Femur (tissue), 1 donor: ENCODE results near the gene PMEL.
"Not testable (repeated sequence)": the region's sequence is repeated elsewhere in the genome, so short reads cannot be mapped to it uniquely, and the experiment has no call there.

ENCODE experiments used
- DNase-seq: peaks from one replicate; pipeline ENCODE4 v3.0.0-alpha.2; 2017

Gene PMEL

GRCh38 chr12:55938826-55939501 is 26.9 kb downstream of the PMEL start:
- no peak for DNase-seq

DNA sequence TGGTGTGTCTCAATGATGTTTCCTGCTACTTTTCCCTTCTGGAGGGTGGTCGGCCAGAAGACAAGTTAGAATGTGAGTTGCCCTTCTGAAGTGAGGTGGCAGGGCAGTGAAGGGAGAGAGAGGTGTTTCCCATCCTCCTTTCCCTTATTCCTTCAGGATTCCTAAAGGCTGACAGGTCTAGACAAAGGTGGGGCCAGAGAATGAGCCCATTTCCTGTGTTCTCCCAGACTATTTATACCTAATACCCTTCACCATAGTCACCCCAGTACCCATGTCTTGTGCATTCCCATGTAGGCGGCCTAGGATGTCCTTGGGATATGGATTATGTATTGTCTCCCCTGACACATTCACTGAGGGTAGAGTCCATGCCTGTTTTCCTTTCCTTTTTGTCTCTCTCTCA is 27.9 kb downstream of the PMEL start:
- no peak for DNase-seq

- peak; percentile 39 for DNase-seq
Observed at GRCh38 chr12:55935738-55936151, 30.1 kb downstream of the PMEL start.

DNA sequence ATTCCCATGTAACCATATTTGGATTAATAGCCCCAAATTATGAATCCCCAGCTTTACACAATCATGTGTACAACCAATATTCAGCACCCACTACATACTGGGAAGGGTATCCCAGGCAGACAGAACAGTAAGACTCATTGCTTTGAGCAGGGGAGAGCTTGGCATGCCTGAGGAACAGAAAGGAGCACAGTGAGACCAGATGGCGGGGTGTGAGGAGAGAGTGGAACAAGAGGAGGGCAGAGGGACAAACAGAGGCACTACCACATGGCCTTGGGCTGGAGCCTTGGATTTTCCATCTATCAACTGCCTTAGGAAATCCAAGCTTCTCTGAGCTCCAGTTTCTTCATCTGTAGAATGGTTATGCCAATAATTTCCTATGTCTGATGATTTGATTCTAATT is 31.1 kb downstream of the PMEL start:
- DNase-seq, result no peak

DNA sequence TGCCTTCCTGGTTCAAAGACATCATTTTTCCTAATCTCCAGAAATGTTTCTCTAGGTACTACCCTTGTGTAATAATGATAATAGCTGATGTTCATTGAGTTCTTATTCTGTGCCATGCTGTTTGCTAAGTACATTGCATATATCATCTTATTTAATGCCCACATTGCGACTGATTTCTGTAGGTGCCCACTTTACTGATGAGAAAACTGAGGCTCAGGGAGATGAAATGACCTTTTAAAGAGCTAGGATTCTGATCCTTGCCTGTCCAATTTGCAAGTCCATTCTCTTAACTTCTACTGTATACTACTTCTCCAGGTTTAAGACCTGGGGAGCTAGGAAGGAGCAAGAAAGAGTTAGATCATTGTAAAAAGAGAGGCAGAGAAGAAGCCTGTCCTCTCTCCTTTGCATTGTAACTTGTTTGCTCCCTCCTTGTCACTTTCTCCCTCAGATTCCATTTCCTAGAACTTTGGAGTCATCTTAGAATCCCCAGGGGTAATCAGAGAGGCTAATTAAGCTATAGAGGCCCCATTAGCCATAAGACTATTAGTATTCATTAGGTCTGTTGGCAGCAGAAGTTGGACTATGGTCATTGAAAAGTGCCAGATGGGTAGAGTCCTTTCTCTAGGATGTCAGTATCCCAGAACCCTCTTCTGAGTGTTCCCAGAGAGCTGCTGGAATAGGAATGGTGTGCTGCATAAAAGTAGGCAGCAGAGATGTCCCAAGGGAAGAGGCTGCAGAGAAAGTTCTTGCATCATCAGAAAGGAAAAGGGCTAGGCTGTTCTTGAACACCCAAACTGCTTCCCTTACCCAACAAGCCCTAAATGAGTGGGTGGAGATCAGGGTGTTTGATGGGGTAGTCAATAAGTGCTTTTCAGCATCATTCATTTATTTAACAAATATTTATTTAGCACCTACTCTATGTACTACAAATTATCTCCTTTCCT is 31.8 kb downstream of the PMEL start:
- DNase-seq, result no peak

- peak; percentile 26 for DNase-seq
Observed at GRCh38 chr12:55933169-55933798, 32.6 kb downstream of the PMEL start.

DNA sequence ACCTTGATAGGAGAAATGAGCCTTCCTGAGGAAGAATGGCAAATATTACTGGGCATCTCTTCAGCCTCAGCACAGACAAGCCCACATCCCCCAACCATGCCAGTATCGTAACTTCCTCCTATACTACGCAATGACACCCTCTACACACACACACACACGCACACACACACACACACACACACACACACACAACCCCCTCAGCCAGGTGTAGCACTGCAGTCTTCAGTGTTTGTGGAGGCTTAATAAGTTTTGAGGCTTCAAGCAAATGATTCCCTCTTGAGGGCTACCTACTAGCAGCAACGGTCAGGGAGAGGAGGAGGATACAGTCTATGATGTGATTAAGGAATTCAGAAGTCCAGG is 33.3 kb downstream of the PMEL start:
- DNase-seq, result peak; percentile 48

GRCh38 chr12:55931780-55932550 is 33.9 kb downstream of the PMEL start:
- DNase-seq, result peak; percentile 82

- peak; percentile 51 for DNase-seq
Observed at GRCh38 chr12:55931317-55931779, 34.5 kb downstream of the PMEL start.

- peak; percentile 49 for DNase-seq
Observed at GRCh38 chr12:55930771-55931316, 35.0 kb downstream of the PMEL start, which contains the start of gene DGKA. Gene DGKA, plus strand, starts transcription at chr12:55931162. Its CDS starts 5,342 bp downstream, at chr12:55936504.

DNA sequence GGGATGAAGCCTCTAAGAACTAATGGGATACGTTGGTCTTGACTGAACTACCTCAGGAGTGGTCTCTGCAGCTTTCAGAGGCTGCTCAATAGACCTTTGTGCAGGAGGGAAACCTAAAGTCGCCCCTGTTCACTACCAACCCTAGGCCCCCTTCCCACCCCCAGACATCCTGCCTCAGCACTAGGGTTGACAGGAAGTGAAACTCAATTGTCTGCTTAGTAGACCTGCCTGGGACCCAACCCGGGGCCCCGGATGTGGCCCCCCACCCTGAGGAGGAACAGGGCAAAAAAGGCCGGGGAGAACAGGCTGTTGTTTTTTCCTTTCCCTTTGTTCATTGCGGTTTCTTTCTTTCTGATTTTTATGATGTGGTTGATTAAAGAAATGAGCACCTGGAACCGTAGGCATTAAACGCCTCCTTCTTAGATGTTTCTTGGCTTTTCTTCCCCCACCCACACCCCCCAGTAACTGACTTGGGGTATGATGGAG is 36.5 kb downstream of the PMEL start:
- peak; percentile 59 for DNase-seq

- DNase-seq, result peak; percentile 81
Observed at GRCh38 chr12:55927588-55928502, 38.0 kb downstream of the PMEL start, which contains the start of gene PYM1. Gene PYM1, minus strand, starts transcription at chr12:55927894. Its CDS starts 133 bp downstream, at chr12:55927761.

DNA sequence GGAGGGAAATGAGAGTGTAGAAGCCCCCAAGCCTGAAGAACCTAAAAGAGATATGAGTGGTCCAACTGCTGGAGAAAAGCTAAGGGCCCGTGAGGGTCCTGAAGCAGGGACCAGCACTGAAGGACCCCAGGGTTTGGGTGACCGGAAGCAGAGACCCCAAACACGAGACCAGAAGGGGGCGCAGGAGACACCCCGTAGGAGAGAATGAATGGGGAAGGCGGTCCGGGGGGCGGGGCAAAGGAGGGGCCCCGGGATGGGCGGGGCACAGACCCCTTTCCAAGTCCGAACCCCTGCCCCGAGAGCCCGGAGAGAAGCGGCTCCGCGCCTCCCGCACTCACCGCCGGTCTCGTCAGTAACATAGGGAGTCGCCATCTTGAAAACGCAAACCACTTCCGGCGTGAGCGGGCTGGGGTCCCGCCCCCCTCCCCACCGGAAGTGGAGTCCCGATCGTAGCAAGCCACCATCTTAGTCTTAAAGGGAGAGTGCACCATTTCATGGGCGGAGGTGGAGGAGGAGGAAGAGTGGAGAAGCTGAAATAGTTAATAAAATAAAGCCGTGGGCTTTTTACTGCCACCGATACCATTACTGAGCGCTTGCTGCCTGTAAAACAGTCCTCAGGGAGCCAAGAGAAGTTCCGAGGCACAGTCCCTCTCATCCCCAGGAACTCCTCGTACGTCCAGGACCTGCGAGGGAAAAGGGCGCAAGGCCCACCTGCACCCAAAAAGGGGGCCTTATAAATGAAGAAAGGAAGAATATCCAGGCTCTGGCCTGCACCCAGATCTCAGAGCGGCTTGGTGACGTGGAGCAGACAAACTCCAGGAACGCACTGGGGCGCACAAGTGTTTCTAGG is 38.9 kb downstream of the PMEL start:
- peak; percentile 95 for DNase-seq

DNA sequence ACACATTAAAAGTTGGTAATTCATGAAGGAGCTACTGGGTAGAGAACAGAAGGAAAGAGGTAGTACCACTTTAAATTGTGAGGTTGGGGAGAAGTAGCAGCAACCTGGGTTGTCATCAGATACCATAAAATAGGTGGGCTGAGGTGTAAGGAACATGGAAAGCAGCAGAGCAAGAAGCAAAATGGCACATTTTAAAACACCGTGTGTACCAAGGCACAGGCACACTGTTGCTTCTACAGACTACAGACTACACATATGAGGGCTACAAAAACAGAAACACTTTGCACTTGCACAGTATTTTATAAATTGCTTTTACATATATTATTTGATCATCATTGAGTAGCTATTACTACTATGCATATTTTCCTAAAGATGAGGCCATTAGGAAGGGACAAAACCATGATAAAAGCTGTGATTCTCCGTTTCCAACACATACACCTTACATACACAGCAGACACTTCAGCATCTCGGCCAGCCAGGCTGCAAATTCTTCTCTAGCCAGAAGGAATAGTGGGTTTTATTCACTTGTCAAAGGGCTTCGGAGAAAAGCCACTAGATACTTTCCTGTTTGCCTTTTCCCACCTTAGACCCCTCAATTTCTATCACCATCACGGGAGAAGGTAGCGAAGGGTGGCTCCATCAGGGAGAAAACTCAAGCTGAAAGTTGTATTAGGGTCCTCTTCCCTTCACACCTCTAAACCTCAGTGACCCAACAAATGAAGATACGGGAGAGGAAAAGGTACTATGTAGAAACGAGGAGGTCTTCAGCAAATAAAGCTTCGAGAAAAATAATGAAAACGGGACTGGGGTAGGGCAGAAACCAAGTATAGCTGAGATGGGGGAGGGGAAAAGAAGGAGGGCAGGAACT is 39.7 kb downstream of the PMEL start:
- DNase-seq, result no peak

DNA sequence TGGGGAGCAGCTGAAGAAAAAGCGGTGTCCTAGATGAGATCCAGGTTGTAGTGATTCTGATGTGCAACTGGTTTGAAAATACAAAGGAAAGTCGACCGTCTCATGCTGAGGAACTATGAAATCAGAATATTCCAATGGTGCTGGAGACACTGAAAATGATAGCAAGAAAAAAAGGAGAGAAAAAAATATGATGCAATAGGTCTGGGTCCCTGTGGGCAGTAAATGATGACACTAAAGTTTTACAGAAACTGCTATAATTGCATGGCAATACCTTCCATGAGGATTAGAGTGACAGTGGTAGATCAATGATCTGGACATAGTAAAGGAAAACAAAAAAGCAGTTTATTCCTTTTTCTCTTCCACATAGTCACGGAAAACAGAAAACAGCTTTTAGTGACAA is 40.5 kb downstream of the PMEL start:
- DNase-seq, result no peak

DNA sequence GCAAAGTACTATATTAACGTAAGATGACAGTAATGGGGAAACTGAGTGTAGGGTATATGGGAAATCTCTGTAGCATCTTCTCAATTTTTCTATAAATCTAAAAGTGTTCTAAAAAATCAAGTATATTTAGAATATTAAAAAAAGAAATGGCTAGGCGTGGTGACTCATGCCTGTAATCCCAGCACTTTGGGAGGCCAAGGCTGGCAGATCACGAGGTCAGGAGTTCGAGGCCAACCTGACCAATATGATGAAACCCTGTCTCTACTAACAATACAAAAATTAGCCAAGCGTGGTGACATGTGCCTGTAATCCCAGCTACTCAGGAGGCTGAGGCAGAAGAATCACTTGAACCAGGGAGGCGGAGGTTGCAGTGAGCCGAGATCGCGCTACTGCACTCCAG is 42.2 kb downstream of the PMEL start:
- not testable (repeated sequence) for DNase-seq

DNA sequence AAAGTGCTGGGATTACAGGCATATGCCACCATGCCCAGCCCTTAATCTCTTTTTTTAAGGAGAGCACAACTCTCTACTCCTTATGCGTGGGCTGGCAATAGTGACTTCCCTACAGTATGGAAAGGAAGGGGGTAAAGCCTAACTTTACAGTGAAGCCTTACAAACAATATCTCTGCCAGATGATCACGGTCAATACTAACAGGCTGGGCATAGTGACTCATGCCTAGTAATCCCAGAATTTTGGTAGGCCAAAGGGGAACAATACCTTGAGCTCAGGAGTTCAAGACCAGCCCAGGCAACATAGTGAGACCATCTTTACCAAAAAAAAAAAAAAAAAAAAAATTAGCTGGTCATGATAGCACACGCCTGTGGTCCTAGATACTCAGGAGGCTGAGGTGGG is 43.7 kb downstream of the PMEL start:
- DNase-seq, result no peak

GRCh38 chr12:55919032-55919431 is 46.8 kb downstream of the PMEL start:
- DNase-seq, result not testable (repeated sequence)

DNA sequence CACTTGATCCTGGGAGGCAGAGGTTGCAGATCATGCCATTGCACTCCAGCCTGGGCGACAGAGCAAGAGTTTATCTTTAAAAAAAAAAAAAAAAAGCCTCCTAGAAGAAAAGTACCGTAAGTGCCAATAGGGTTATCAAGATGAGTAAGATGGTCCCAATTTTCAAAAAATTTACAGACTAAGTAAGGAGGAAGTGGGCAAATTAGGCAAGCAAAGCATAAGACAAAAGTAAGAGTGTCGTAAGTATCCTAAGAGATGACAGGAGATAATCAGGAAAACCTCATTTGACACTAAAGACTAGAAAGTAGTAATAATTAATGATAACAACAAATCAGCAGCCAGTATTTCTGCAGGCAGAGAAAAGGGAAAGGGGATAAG is 50.4 kb downstream of the PMEL start:
- DNase-seq, result no peak
